OCI-LY7 (cell line): ENCODE measurements around the gene ENO1. TPM values are rescaled to one million over a fixed set of nuclear protein-coding genes. Genes with fewer than 3 reads are reported as not detected.

ENCODE experiments used
- BruUV-seq: library from RNA; stranded (reverse); fragments of 400-500 nt; replicated peaks from 2 replicates; lab custom pipeline; 2021; lab: Mats Ljungman, UMichigan
- CTCF ChIA-PET: fragments of 300-600 bp; sonication (Branson Sonifier 250); formaldehyde crosslinking; loops from one replicate; lab custom pipeline; 2022; ENCODE audit warnings: antibody characterized with exemption; ENCODE audit not compliant: unreplicated experiment; lab: Charles Lee
- POLR2A ChIA-PET: fragments of 300-600 bp; sonication (Branson Sonifier 250); formaldehyde crosslinking; loops from one replicate; lab custom pipeline; 2022; ENCODE audit warnings: antibody characterized with exemption; lab: Charles Lee
- DNase-seq: peaks from one replicate; pipeline ENCODE4 v3.0.0-alpha.2; 2015; ENCODE audit warnings: low spot score
- H2AFZ ChIP-seq: fragments of 200-600 bp; sonication (generic), shearing (Covaris generic); 2 replicates; pipeline ENCODE4 v1.6.1; 2014; ENCODE audit warnings: mild to moderate bottlenecking, antibody characterized with exemption, low read length, moderate library complexity
- H3K27ac ChIP-seq: fragments of 200-600 bp; sonication (generic); 2 replicates; pipeline ENCODE4 v1.5.1; 2014; ENCODE audit warnings: mixed run types, low read depth, mild to moderate bottlenecking, moderate library complexity, low read length, inconsistent platforms; ENCODE audit not compliant: poor library complexity, severe bottlenecking
- H3K36me3 ChIP-seq: fragments of 200-600 bp; sonication (generic); 2 replicates; pipeline ENCODE4 v1.6.1; 2014; ENCODE audit warnings: mild to moderate bottlenecking, antibody characterized with exemption, low read length, moderate library complexity, mixed read lengths; ENCODE audit not compliant: insufficient read depth
- H3K4me1 ChIP-seq: fragments of 200-600 bp; sonication (generic); 2 replicates; pipeline ENCODE4 v1.5.1; 2014; ENCODE audit warnings: mild to moderate bottlenecking, low read length; ENCODE audit not compliant: insufficient read depth, poor library complexity, severe bottlenecking
- H3K4me2 ChIP-seq: fragments of 200-600 bp; sonication (generic); 2 replicates; pipeline ENCODE4 v1.6.1; 2014; ENCODE audit warnings: mild to moderate bottlenecking, low read length
- H3K4me3 ChIP-seq: fragments of 200-600 bp; sonication (generic); 2 replicates; pipeline ENCODE4 v1.5.1; 2014; ENCODE audit warnings: mild to moderate bottlenecking, low read depth, low read length; ENCODE audit not compliant: poor library complexity, severe bottlenecking
- H3K79me2 ChIP-seq: fragments of 200-600 bp; sonication (generic); 2 replicates; pipeline ENCODE4 v1.6.1; 2016; ENCODE audit warnings: low read depth, mild to moderate bottlenecking, low read length, moderate library complexity, mixed read lengths; ENCODE audit not compliant: insufficient read depth
- H3K9me2 ChIP-seq: fragments of 200-600 bp; sonication (generic); 2 replicates; pipeline ENCODE4 v1.6.1; 2016; ENCODE audit warnings: mild to moderate bottlenecking, low read length, mixed read lengths; ENCODE audit not compliant: insufficient read depth
- H3K9me3 ChIP-seq: fragments of 200-600 bp; sonication (generic); 2 replicates; pipeline ENCODE4 v1.6.1; 2014; ENCODE audit warnings: mild to moderate bottlenecking, mixed run types, low read length, mixed read lengths
- H4K20me1 ChIP-seq: fragments of 200-600 bp; sonication (generic); 2 replicates; pipeline ENCODE4 v1.6.1; 2014; ENCODE audit warnings: mild to moderate bottlenecking, antibody characterized with exemption, low read length, moderate library complexity, mixed read lengths; ENCODE audit not compliant: insufficient read depth
- EZH2phosphoT487 ChIP-seq: fragments of 200-600 bp; sonication (generic); IDR thresholded peaks from 2 replicates; pipeline ENCODE4 v1.6.1; 2018; ENCODE audit warnings: low read depth, borderline replicate concordance, mild to moderate bottlenecking, mixed run types, antibody characterized with exemption, low read length, moderate library complexity, mixed read lengths
- intact Hi-C: fragments of 100-400 bp; cut with micrococcal nuclease; formaldehyde crosslinking; loops from one replicate; pipeline ENCODE4 v1.10.0; 2022; ENCODE audit not compliant: unreplicated experiment
- total RNA-seq, 2 experiments: library from RNA; depleted of rRNA in 1 of 2; stranded (reverse); fragments of >200 nt in 1 of 2; shearing (Covaris generic) in 1 of 2; gene quantifications; 2 replicates each; pipeline ENCODE4 v1.2.3, GENCODE V29; 2014 to 2022
- TF ChIP-seq, protein P1 (sequence below): fragments of 200-600 bp; sonication (generic); conservative IDR thresholded peaks from 2 replicates; pipeline ENCODE4 v1.5.1; 2014; ENCODE audit warnings: mild to moderate bottlenecking, antibody characterized with exemption, low read length, moderate library complexity, mixed read lengths

The ENO1 gene
- total RNA-seq, 2 experiments from 2014 or later, result 1,017 to 1,337 TPM

DNA sequence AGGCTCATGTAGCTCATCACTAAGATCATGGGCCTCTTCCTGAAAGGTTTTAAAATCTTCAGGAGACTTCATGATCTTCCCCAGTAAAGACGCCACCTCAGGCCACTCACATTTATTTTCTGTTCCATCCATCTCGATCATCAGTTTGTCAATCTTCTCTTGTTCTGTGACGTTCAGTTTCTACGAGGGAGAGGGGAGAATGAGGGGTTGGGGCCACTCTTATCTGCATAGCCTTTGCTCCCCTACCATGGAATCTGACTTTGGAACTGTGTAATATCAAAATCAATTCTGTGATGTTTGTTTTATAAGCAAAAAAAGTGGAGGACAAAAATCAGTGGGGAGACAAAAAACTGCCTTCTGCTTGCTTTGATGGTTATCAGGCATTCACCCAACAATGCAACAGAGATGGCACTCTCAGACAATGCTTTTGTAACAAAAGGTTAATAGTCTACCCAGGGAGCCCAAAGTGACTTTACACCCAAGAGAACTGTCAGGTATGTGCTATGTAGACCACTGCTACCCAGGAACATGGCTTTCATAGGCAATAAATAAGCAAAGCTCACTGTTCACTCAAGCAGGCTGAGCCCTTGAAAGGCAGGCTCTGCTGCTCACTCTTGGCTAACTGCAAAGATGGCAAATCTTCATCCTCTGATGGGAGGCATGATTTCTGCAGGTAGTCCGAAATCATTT lies 10.5 kb downstream of the ENO1 start:
- H2AFZ ChIP-seq, result no peak overlapping the region
- no peak overlapping the region for H3K4me3 ChIP-seq
- H3K36me3 ChIP-seq, result peaks cover 100% of the 10 kb centered on the region
- DNase-seq, result no peak
- no TSS peak for BruUV-seq
- peaks cover 31% of the 10 kb centered on the region for H3K79me2 ChIP-seq
- no peak overlapping the region for H3K4me2 ChIP-seq
- TF ChIP-seq, protein P1, sequence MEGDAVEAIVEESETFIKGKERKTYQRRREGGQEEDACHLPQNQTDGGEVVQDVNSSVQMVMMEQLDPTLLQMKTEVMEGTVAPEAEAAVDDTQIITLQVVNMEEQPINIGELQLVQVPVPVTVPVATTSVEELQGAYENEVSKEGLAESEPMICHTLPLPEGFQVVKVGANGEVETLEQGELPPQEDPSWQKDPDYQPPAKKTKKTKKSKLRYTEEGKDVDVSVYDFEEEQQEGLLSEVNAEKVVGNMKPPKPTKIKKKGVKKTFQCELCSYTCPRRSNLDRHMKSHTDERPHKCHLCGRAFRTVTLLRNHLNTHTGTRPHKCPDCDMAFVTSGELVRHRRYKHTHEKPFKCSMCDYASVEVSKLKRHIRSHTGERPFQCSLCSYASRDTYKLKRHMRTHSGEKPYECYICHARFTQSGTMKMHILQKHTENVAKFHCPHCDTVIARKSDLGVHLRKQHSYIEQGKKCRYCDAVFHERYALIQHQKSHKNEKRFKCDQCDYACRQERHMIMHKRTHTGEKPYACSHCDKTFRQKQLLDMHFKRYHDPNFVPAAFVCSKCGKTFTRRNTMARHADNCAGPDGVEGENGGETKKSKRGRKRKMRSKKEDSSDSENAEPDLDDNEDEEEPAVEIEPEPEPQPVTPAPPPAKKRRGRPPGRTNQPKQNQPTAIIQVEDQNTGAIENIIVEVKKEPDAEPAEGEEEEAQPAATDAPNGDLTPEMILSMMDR, result no peak
- TF ChIP-seq EZH2phosphoT487, result no peak
- H4K20me1 ChIP-seq, result peaks cover 35% of the 10 kb centered on the region
- intact Hi-C loops, result no loop called here
- no peak overlapping the region for H3K27ac ChIP-seq
- H3K9me2 ChIP-seq, result no peaks in the 10 kb centered on the region
- POLR2A ChIA-PET, result interaction anchor here (0.6 kb wide), 1 partner anchor 193 kb away, joined by 4 read pairs; no protein-coding TSS in a partner anchor
- CTCF ChIA-PET, result no interaction called here
- no peaks in the 10 kb centered on the region for H3K9me3 ChIP-seq
- H3K4me1 ChIP-seq, result no peaks in the 10 kb centered on the region

DNA sequence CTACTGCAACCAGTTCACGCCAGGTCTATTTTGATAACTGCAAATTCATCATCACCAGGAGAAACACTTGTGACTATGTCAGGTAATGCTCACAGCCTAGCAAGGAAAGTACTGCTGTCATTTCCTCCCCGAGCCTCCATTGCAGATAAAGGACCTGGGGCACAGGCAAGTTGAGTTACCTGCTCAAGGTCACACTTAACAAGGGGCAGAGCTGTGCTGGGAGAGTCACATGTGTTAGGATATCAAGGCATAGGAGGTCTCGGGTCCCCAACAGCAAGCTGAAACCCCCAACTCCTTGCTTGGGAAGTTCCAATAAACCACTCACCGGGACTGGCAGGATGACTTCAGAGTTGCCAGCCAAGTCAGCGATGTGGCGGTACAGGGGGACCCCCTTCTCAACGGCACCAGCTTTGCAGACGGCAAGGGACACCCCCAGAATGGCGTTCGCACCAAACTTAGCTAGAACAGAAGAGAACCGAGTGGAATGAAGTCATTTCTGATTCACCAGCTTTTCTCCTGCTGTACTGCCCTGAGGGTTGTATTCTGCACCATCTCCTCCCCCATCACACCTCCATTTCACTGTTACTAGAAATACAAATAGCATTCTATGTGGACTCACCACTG lies 11.6 kb downstream of the ENO1 start:
- POLR2A ChIA-PET, result no interaction called here
- H3K79me2 ChIP-seq, result peaks cover 20% of the 10 kb centered on the region
- no peak for DNase-seq
- H4K20me1 ChIP-seq, result peaks cover 24% of the 10 kb centered on the region
- no TSS peak for BruUV-seq
- intact Hi-C loops, result no loop called here
- H2AFZ ChIP-seq, result no peak overlapping the region
- TF ChIP-seq, protein P1, result no peak
- no peak for TF ChIP-seq EZH2phosphoT487
- H3K9me2 ChIP-seq, result no peaks in the 10 kb centered on the region
- H3K9me3 ChIP-seq, result no peaks in the 10 kb centered on the region
- H3K36me3 ChIP-seq, result peaks cover 100% of the 10 kb centered on the region
- H3K4me1 ChIP-seq, result no peaks in the 10 kb centered on the region
- H3K27ac ChIP-seq, result no peak overlapping the region
- CTCF ChIA-PET, result no interaction called here
- H3K4me2 ChIP-seq, result no peak overlapping the region
- H3K4me3 ChIP-seq, result no peak overlapping the region
